CD14-positive monocyte (primary cell): ENCODE data around the gene CD55. TPM values are rescaled to one million over a fixed set of nuclear protein-coding genes. Genes with fewer than 3 reads are reported as not detected.

Source experiments
- DNase-seq, 3 donors: peaks; one replicate each; pipeline ENCODE4 v3.0.0-alpha.2; 2011 to 2022
- H2AFZ ChIP-seq: 2 replicates; pipeline ENCODE4 v1.6.0; 2012; ENCODE audit warnings: mild to moderate bottlenecking, low read depth, low read length, inconsistent platforms; ENCODE audit not compliant: insufficient read depth, poor library complexity, severe bottlenecking
- H3K27ac ChIP-seq, 2 donors: 1 replicate in 1 of 2; 2 replicates in 1 of 2; pipeline ENCODE4 v1.5.1; 2012 to 2013; ENCODE audit warnings: low read length in 2 of 2, control low read depth in 1 of 2, inconsistent platforms in 1 of 2, low read depth in 1 of 2, mild to moderate bottlenecking in 1 of 2
- H3K27me3 ChIP-seq, 2 donors: one replicate each; pipeline versions ENCODE4 v1.6.0 to v1.6.1; 2011 to 2013; ENCODE audit warnings: low read length in 2 of 2; ENCODE audit not compliant: control insufficient read depth in 2 of 2, insufficient read depth in 2 of 2
- H3K36me3 ChIP-seq, 2 donors: replicated peaks in 1 of 2; 1 replicate in 1 of 2; 2 replicates in 1 of 2; pipeline versions ENCODE4 v1.5.1 to v1.6.1; 2012 to 2013; ENCODE audit warnings: low read length in 2 of 2, control low read depth in 1 of 2, inconsistent platforms in 1 of 2, mild to moderate bottlenecking in 1 of 2; ENCODE audit not compliant: insufficient read depth in 2 of 2, control insufficient read depth in 1 of 2
- H3K4me1 ChIP-seq, 2 donors: 1 replicate in 1 of 2; 2 replicates in 1 of 2; pipeline versions ENCODE4 v1.5.1 to v1.6.1; 2012 to 2013; ENCODE audit warnings: low read length in 2 of 2, control low read depth in 1 of 2, inconsistent platforms in 1 of 2, mild to moderate bottlenecking in 1 of 2, moderate library complexity in 1 of 2; ENCODE audit not compliant: insufficient read depth in 2 of 2, control insufficient read depth in 1 of 2
- H3K4me2 ChIP-seq: replicated peaks from 2 replicates; pipeline ENCODE3; 2012; ENCODE audit warnings: low read length, moderate library complexity, mild to moderate bottlenecking; ENCODE audit not compliant: poor library complexity, severe bottlenecking; ENCODE audit errors: extremely low read depth
- H3K4me3 ChIP-seq, 3 experiments: fragments of 200-600 bp in 1 of 3; sonication (generic) in 1 of 3; replicated peaks in 1 of 3; 1 replicate in 2 of 3; 2 replicates in 1 of 3; pipeline ENCODE4 v1.5.1; 2011 to 2013; ENCODE audit warnings: low read length in 3 of 3, mild to moderate bottlenecking in 3 of 3, control low read depth in 2 of 3, low read depth in 2 of 3, inconsistent platforms in 1 of 3, moderate library complexity in 1 of 3
- H3K79me2 ChIP-seq: 2 replicates; pipeline ENCODE4 v1.6.0; 2012; ENCODE audit warnings: mild to moderate bottlenecking, control low read depth, inconsistent platforms, low read length, moderate library complexity; ENCODE audit not compliant: insufficient read depth
- H3K9ac ChIP-seq: 2 replicates; pipeline ENCODE4 v1.6.0; 2017; ENCODE audit warnings: low read length, mild to moderate bottlenecking; ENCODE audit not compliant: insufficient read depth, poor library complexity, severe bottlenecking
- H3K9me3 ChIP-seq, 2 donors: replicated peaks in 1 of 2; 1 replicate in 1 of 2; 2 replicates in 1 of 2; pipeline versions ENCODE4 v1.5.1 to v1.6.1; 2012 to 2013; ENCODE audit warnings: low read length in 2 of 2, control low read depth in 1 of 2; ENCODE audit not compliant: control insufficient read depth in 1 of 2, insufficient read depth in 1 of 2
- H4K20me1 ChIP-seq: 2 replicates; pipeline ENCODE4 v1.6.0; 2012; ENCODE audit warnings: mild to moderate bottlenecking, low read length, control low read depth, moderate library complexity; ENCODE audit not compliant: insufficient read depth
- H3K27ac Mint-ChIP-seq, 7 donors: one replicate each; pipeline ENCODE4 v1.8.0; 2020; ENCODE audit warnings: mild to moderate bottlenecking in 7 of 7, mixed read lengths in 7 of 7, moderate library complexity in 6 of 7, inconsistent platforms in 2 of 7
- H3K27me3 Mint-ChIP-seq, 3 donors: one replicate each; pipeline ENCODE4 v1.8.0; 2021 to 2022; ENCODE audit warnings: low read depth in 3 of 3, mild to moderate bottlenecking in 3 of 3, mixed read lengths in 3 of 3, moderate library complexity in 3 of 3, inconsistent platforms in 1 of 3
- H3K36me3 Mint-ChIP-seq, 2 donors: one replicate each; pipeline ENCODE4 v1.8.0; 2020; ENCODE audit warnings: mixed read lengths in 2 of 2, inconsistent platforms in 1 of 2, mild to moderate bottlenecking in 1 of 2
- H3K4me1 Mint-ChIP-seq: one replicate; pipeline ENCODE4 v1.8.0; 2020; ENCODE audit warnings: mild to moderate bottlenecking, mixed read lengths
- H3K4me3 Mint-ChIP-seq, 2 donors: one replicate each; pipeline ENCODE4 v1.8.0; 2020; ENCODE audit warnings: mild to moderate bottlenecking in 2 of 2, mixed read lengths in 2 of 2, moderate library complexity in 1 of 2
- H3K9me3 Mint-ChIP-seq, 7 donors: one replicate each; pipeline ENCODE4 v1.8.0; 2020 to 2022; ENCODE audit warnings: mixed read lengths in 7 of 7, mild to moderate bottlenecking in 6 of 7, moderate library complexity in 6 of 7, inconsistent platforms in 2 of 7
- WGBS: methylation state at CpG from one replicate; pipeline ENCODE4 v1.1.5; 2013; ENCODE audit warnings: missing lambda C conversion rate; ENCODE audit not compliant: insufficient coverage; 5-methylcytosine and 5-hydroxymethylcytosine counted together
- intact Hi-C, 2 donors: fragments of 100-400 bp; cut with micrococcal nuclease; formaldehyde crosslinking; loops; one replicate each; pipeline versions ENCODE4 v1.15.0 to v1.15.1; 2023
- polyA plus RNA-seq, 3 donors: library from polyadenylated mRNA; depleted of rRNA in 1 of 3; unstranded in 2 of 3; stranded (reverse) in 1 of 3; fragments of 300-500 nt in 2 of 3; fragments of >200 nt in 1 of 3; fragmentation: Illumina TruSeq in 2 of 3; gene quantifications; 1 replicate in 2 of 3; 2 replicates in 1 of 3; pipeline ENCODE4 v1.2.3, GENCODE V29; 2012 to 2021
- TF ChIP-seq, protein P1 (sequence below): fragments of 200-600 bp; IDR thresholded peaks from one replicate; pipeline ENCODE4 v1.8.0; 2022; ENCODE audit warnings: antibody characterized with exemption, mild to moderate bottlenecking

CD55 gene
- polyA plus RNA-seq, 3 donors, result 171 to 221 (median 182) TPM

GRCh38 chr1:207388721-207389120, 67.2 kb downstream of the CD55 start:
- Mint-ChIP-seq H3K4me3 (no peak overlapping the region), H3K36me3 (no peaks in the 10 kb centered on the region), H3K9me3 (peaks cover 0 to 15% (median 6%) of the 10 kb centered on the region in 7 donors), H3K4me1 (no peaks in the 10 kb centered on the region), H3K27me3 (no peaks in the 10 kb centered on the region), H3K27ac (no peak overlapping the region)
- Histone ChIP-seq H3K36me3 (no peaks in the 10 kb centered on the region), H3K9ac (no peak overlapping the region), H2AFZ (no peak overlapping the region), H3K4me1 (no peaks in the 10 kb centered on the region), H3K27ac (no peak overlapping the region), H3K27me3 (no peaks in the 10 kb centered on the region), H4K20me1 (no peaks in the 10 kb centered on the region), H3K9me3 (peaks cover 2 to 5% of the 10 kb centered on the region in 2 donors), H3K79me2 (no peaks in the 10 kb centered on the region), H3K4me3 (no peak overlapping the region), H3K4me2 (no peak overlapping the region)
- intact Hi-C loops, result no loop called here
- TF ChIP-seq, protein P1, sequence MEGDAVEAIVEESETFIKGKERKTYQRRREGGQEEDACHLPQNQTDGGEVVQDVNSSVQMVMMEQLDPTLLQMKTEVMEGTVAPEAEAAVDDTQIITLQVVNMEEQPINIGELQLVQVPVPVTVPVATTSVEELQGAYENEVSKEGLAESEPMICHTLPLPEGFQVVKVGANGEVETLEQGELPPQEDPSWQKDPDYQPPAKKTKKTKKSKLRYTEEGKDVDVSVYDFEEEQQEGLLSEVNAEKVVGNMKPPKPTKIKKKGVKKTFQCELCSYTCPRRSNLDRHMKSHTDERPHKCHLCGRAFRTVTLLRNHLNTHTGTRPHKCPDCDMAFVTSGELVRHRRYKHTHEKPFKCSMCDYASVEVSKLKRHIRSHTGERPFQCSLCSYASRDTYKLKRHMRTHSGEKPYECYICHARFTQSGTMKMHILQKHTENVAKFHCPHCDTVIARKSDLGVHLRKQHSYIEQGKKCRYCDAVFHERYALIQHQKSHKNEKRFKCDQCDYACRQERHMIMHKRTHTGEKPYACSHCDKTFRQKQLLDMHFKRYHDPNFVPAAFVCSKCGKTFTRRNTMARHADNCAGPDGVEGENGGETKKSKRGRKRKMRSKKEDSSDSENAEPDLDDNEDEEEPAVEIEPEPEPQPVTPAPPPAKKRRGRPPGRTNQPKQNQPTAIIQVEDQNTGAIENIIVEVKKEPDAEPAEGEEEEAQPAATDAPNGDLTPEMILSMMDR, result no peak
- no peak for DNase-seq

GRCh38 chr1:207389728-207390464, 68.4 kb downstream of the CD55 start:
- no peak overlapping the region for H3K9ac ChIP-seq
- DNase-seq, result peak in 1 of 3 donors; percentile 35
- intact Hi-C loops, result no loop called here
- no peak overlapping the region for H3K4me2 ChIP-seq
- Mint-ChIP-seq H3K36me3 (no peaks in the 10 kb centered on the region), H3K9me3 (peaks cover 0 to 11% (median 5%) of the 10 kb centered on the region in 7 donors), H3K27ac (no peak overlapping the region), H3K4me3 (no peak overlapping the region), H3K4me1 (no peaks in the 10 kb centered on the region), H3K27me3 (no peaks in the 10 kb centered on the region)
- no peak overlapping the region for H3K27ac ChIP-seq
- no peak overlapping the region for H2AFZ ChIP-seq
- TF ChIP-seq, protein P1, result no peak
- no peaks in the 10 kb centered on the region for H3K4me1 ChIP-seq
- no peaks in the 10 kb centered on the region for H3K27me3 ChIP-seq
- no peaks in the 10 kb centered on the region for H3K36me3 ChIP-seq
- H3K4me3 ChIP-seq, result no peak overlapping the region
- WGBS, result no CpG with 5 or more reads among the region's 1 CpG
- H3K9me3 ChIP-seq, result peaks cover 0 to under 1% of the 10 kb centered on the region in 2 donors
- no peaks in the 10 kb centered on the region for H3K79me2 ChIP-seq
- no peaks in the 10 kb centered on the region for H4K20me1 ChIP-seq
